Astrocyte (in vitro differentiated cells and primary cell): ENCODE results near the gene ZNF253. TPM values are rescaled to one million over a fixed set of nuclear protein-coding genes. Genes with fewer than 3 reads are reported as not detected.

ENCODE experiments used
- total RNA-seq: library from RNA; stranded (reverse); gene quantifications from 2 replicates; pipeline ENCODE4 v1.2.1, GENCODE V29; 2021

ZNF253 gene
- total RNA-seq, 1 donor from 2014 or later: 11.1 TPM

Other genes with a start within 250 kb of the ZNF253 start
- 0.75 and 0.93 TPM in 2 replicates for gene PBX4, start 247.2 kb upstream of the ZNF253 start, total RNA-seq
- gene LPAR2, start 237.7 kb upstream of the ZNF253 start, total RNA-seq: 16.7 and 20.1 TPM in 2 replicates
- gene GMIP, start 222.2 kb upstream of the ZNF253 start, total RNA-seq: 30.7 and 32.4 TPM in 2 replicates
- 65.2 and 71.7 TPM in 2 replicates for gene ATP13A1, start 202.2 kb upstream of the ZNF253 start, total RNA-seq
- gene ZNF101, start 197.0 kb upstream of the ZNF253 start, total RNA-seq: 8.9 and 9.3 TPM in 2 replicates
- 3.2 and 4.4 TPM in 2 replicates for gene ZNF14, start 132.8 kb upstream of the ZNF253 start, total RNA-seq
- 12.3 and 12.9 TPM in 2 replicates for gene ZNF506, start 44.1 kb upstream of the ZNF253 start, total RNA-seq
- 12.8 and 15.8 TPM in 2 replicates for gene ZNF93, start 35.1 kb downstream of the ZNF253 start, total RNA-seq
- gene ZNF682, start 173.6 kb downstream of the ZNF253 start, total RNA-seq: 6.2 TPM in 2 replicates
- 3.1 and 5.8 TPM in 2 replicates for gene ZNF90, start 212.1 kb downstream of the ZNF253 start, total RNA-seq